ENCODE results near the gene ACTR3C.
"Not testable (repeated sequence)": the region's sequence is repeated elsewhere in the genome, so short reads cannot be mapped to it uniquely, and the experiment has no call there.

ACTR3C gene

GRCh38 chr7:150325901-150326300, 2.6 kb upstream of the ACTR3C start:
- Histone ChIP-seq H3K4me1 (ENCODE audit: control insufficient read depth, insufficient read depth, low read length) (peaks cover 13% of the 10 kb centered on the region), H3K9me3 (ENCODE audit: control insufficient read depth, low read length) (no peaks in the 10 kb centered on the region), H3K27ac (ENCODE audit: insufficient read depth, low read depth, low read length, poor library complexity, severe bottlenecking) (no peak overlapping the region), H3K27me3 (ENCODE audit: control insufficient read depth, insufficient read depth, low read length, poor library complexity, severe bottlenecking) (no peaks in the 10 kb centered on the region), H3K36me3 (ENCODE audit: control insufficient read depth, insufficient read depth, low read length) (peaks cover 32% of the 10 kb centered on the region), H3K4me3 (ENCODE audit: insufficient read depth, low read depth, low read length) (no peak overlapping the region)
- 95% methylated on average over 6 of the region's 6 CpGs for WGBS, 2 experiments

GRCh38 chr7:150325110-150325611, 1.8 kb upstream of the ACTR3C start:
- H3K27ac ChIP-seq (ENCODE audit: insufficient read depth, low read depth, low read length, poor library complexity, severe bottlenecking) = no peak overlapping the region
- WGBS, 2 experiments = 95% methylated on average over 10 of the region's 10 CpGs
- no peaks in the 10 kb centered on the region for H3K9me3 ChIP-seq (ENCODE audit: control insufficient read depth, low read length)
- H3K36me3 ChIP-seq (ENCODE audit: control insufficient read depth, insufficient read depth, low read length) = peaks cover 27% of the 10 kb centered on the region
- H3K4me1 ChIP-seq (ENCODE audit: control insufficient read depth, insufficient read depth, low read length) = peaks cover 13% of the 10 kb centered on the region
- H3K27me3 ChIP-seq (ENCODE audit: control insufficient read depth, insufficient read depth, low read length, poor library complexity, severe bottlenecking) = no peaks in the 10 kb centered on the region
- H3K4me3 ChIP-seq (ENCODE audit: insufficient read depth, low read depth, low read length) = peak overlapping the region; percentile 74

- H3K27ac ChIP-seq (ENCODE audit: insufficient read depth, low read depth, low read length, poor library complexity, severe bottlenecking) = no peak overlapping the region
Measured at GRCh38 chr7:150324373-150324961, 1.1 kb upstream of the ACTR3C start.

GRCh38 chr7:150323682-150324372, 482 bp upstream of the ACTR3C start:
- no peak overlapping the region for H3K27ac ChIP-seq (ENCODE audit: insufficient read depth, low read depth, low read length, poor library complexity, severe bottlenecking)

More at GRCh38 chr7:150324373-150324961, 1.1 kb upstream of the ACTR3C start:
- H3K36me3 ChIP-seq (ENCODE audit: control insufficient read depth, insufficient read depth, low read length) = peaks cover 27% of the 10 kb centered on the region
- 39 to 40% methylated on average over 12 of the region's 12 CpGs for WGBS, 2 experiments
- H3K4me3 ChIP-seq (ENCODE audit: insufficient read depth, low read depth, low read length) = peak overlapping the region; percentile 74
- peaks cover 13% of the 10 kb centered on the region for H3K4me1 ChIP-seq (ENCODE audit: control insufficient read depth, insufficient read depth, low read length)
- H3K9me3 ChIP-seq (ENCODE audit: control insufficient read depth, low read length) = no peaks in the 10 kb centered on the region
- H3K27me3 ChIP-seq (ENCODE audit: control insufficient read depth, insufficient read depth, low read length, poor library complexity, severe bottlenecking) = no peaks in the 10 kb centered on the region

GRCh38 chr7:150322114-150322832, 1.1 kb downstream of the ACTR3C start:
- no peaks in the 10 kb centered on the region for H3K27me3 ChIP-seq (ENCODE audit: control insufficient read depth, insufficient read depth, low read length, poor library complexity, severe bottlenecking)
- H3K36me3 ChIP-seq (ENCODE audit: control insufficient read depth, insufficient read depth, low read length) = peaks cover 15% of the 10 kb centered on the region
- H3K4me3 ChIP-seq (ENCODE audit: insufficient read depth, low read depth, low read length) = peak overlapping the region; percentile 74
- H3K27ac ChIP-seq (ENCODE audit: insufficient read depth, low read depth, low read length, poor library complexity, severe bottlenecking) = no peak overlapping the region
- H3K9me3 ChIP-seq (ENCODE audit: control insufficient read depth, low read length) = no peaks in the 10 kb centered on the region
- H3K4me1 ChIP-seq (ENCODE audit: control insufficient read depth, insufficient read depth, low read length) = peaks cover 13% of the 10 kb centered on the region
- WGBS, 2 experiments = 88 to 93% methylated on average over 4 of the region's 4 CpGs

More at GRCh38 chr7:150323682-150324372, 482 bp upstream of the ACTR3C start:
- peak overlapping the region; percentile 74 for H3K4me3 ChIP-seq (ENCODE audit: insufficient read depth, low read depth, low read length)
- WGBS, 2 experiments = 14 to 15% methylated on average over 14 to 16 of the region's 16 CpGs
- H3K36me3 ChIP-seq (ENCODE audit: control insufficient read depth, insufficient read depth, low read length) = peaks cover 24% of the 10 kb centered on the region
- no peaks in the 10 kb centered on the region for H3K9me3 ChIP-seq (ENCODE audit: control insufficient read depth, low read length)
- no peaks in the 10 kb centered on the region for H3K27me3 ChIP-seq (ENCODE audit: control insufficient read depth, insufficient read depth, low read length, poor library complexity, severe bottlenecking)
- peaks cover 13% of the 10 kb centered on the region for H3K4me1 ChIP-seq (ENCODE audit: control insufficient read depth, insufficient read depth, low read length)

- Histone ChIP-seq H3K4me3 (ENCODE audit: insufficient read depth, low read depth, low read length) (no peak overlapping the region), H3K9me3 (ENCODE audit: control insufficient read depth, low read length) (no peaks in the 10 kb centered on the region), H3K36me3 (ENCODE audit: control insufficient read depth, insufficient read depth, low read length) (peaks cover 10% of the 10 kb centered on the region), H3K27ac (ENCODE audit: insufficient read depth, low read depth, low read length, poor library complexity, severe bottlenecking) (no peak overlapping the region), H3K27me3 (ENCODE audit: control insufficient read depth, insufficient read depth, low read length, poor library complexity, severe bottlenecking) (no peaks in the 10 kb centered on the region), H3K4me1 (ENCODE audit: control insufficient read depth, insufficient read depth, low read length) (peaks cover 13% of the 10 kb centered on the region)
- whole genome bisulfite sequencing, 2 experiments = 93 to 96% methylated on average over 3 of the region's 3 CpGs
Measured at GRCh38 chr7:150321788-150322113, 1.6 kb downstream of the ACTR3C start.

- H3K27ac ChIP-seq (ENCODE audit: insufficient read depth, low read depth, low read length, poor library complexity, severe bottlenecking) = no peak overlapping the region
- H3K27me3 ChIP-seq (ENCODE audit: control insufficient read depth, insufficient read depth, low read length, poor library complexity, severe bottlenecking) = no peaks in the 10 kb centered on the region
- 40 to 48% methylated on average over 7 of the region's 7 CpGs for WGBS, 2 experiments
- H3K9me3 ChIP-seq (ENCODE audit: control insufficient read depth, low read length) = no peaks in the 10 kb centered on the region
- H3K36me3 ChIP-seq (ENCODE audit: control insufficient read depth, insufficient read depth, low read length) = no peaks in the 10 kb centered on the region
- no peak overlapping the region for H3K4me3 ChIP-seq (ENCODE audit: insufficient read depth, low read depth, low read length)
- no peaks in the 10 kb centered on the region for H3K4me1 ChIP-seq (ENCODE audit: control insufficient read depth, insufficient read depth, low read length)
Measured at GRCh38 chr7:150317748-150318444, 5.4 kb downstream of the ACTR3C start.

GRCh38 chr7:150316987-150317386, 6.4 kb downstream of the ACTR3C start:
- not testable (repeated sequence) for H3K9me3 ChIP-seq (ENCODE audit: control insufficient read depth, low read length); H3K27me3 ChIP-seq (ENCODE audit: control insufficient read depth, insufficient read depth, low read length, poor library complexity, severe bottlenecking); H3K27ac ChIP-seq (ENCODE audit: insufficient read depth, low read depth, low read length, poor library complexity, severe bottlenecking); H3K4me3 ChIP-seq (ENCODE audit: insufficient read depth, low read depth, low read length); H3K4me1 ChIP-seq (ENCODE audit: control insufficient read depth, insufficient read depth, low read length); H3K36me3 ChIP-seq (ENCODE audit: control insufficient read depth, insufficient read depth, low read length)
- 94 to 96% methylated on average over 6 of the region's 6 CpGs for WGBS, 2 experiments

GRCh38 chr7:150314639-150315239, 8.6 kb downstream of the ACTR3C start:
- no peak overlapping the region for H3K27ac ChIP-seq (ENCODE audit: insufficient read depth, low read depth, low read length, poor library complexity, severe bottlenecking)
- no peaks in the 10 kb centered on the region for H3K27me3 ChIP-seq (ENCODE audit: control insufficient read depth, insufficient read depth, low read length, poor library complexity, severe bottlenecking)
- H3K9me3 ChIP-seq (ENCODE audit: control insufficient read depth, low read length) = no peaks in the 10 kb centered on the region
- H3K4me1 ChIP-seq (ENCODE audit: control insufficient read depth, insufficient read depth, low read length) = peaks cover 9% of the 10 kb centered on the region
- no peak overlapping the region for H3K4me3 ChIP-seq (ENCODE audit: insufficient read depth, low read depth, low read length)
- H3K36me3 ChIP-seq (ENCODE audit: control insufficient read depth, insufficient read depth, low read length) = no peaks in the 10 kb centered on the region
- 89 to 100% methylated on average over 5 of the region's 5 CpGs for WGBS, 2 experiments
